ENCODE data around the gene CDK5RAP3.

Gene CDK5RAP3, protein sequence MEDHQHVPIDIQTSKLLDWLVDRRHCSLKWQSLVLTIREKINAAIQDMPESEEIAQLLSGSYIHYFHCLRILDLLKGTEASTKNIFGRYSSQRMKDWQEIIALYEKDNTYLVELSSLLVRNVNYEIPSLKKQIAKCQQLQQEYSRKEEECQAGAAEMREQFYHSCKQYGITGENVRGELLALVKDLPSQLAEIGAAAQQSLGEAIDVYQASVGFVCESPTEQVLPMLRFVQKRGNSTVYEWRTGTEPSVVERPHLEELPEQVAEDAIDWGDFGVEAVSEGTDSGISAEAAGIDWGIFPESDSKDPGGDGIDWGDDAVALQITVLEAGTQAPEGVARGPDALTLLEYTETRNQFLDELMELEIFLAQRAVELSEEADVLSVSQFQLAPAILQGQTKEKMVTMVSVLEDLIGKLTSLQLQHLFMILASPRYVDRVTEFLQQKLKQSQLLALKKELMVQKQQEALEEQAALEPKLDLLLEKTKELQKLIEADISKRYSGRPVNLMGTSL

DNA sequence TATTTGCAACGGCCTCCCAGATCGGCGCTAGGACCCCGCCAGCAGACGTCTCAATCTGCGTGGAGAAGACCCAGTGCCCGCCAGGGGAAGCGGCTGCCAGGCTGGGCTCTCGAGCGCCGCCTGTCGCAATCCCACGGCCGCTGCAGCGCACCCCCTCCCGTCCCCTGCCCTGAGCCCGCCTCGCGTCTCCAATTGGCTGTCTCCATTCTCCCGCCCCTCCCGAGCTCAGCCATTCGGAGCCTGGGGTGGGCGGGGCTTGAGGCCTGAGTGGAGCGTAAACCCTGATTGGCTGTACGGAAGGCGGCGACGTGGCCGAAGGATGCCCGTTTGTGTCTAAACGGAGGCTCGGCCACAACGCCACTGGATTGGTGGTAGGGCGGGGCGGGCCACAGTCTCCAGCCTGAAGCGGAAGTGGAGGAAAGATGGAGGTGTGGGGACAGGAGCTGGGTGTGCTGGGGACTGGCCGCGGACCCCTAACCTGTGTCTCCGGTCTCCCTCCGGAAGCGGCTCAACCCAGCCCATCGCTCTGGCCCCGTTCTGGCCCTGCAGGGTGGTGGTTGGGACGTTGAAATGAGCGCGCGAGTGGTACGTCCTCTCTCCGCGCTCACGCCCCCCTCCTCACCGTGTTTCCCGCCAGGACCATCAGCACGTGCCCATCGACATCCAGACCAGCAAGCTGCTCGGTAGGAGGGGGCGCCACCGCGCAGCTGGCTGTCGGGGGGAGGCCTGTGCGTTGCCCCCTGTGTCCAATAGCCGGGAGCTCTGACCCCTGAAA, at the start of gene CDK5RAP3:
CDK5RAP3 (plus strand) TSS at position 389 of the 775 bp plus-strand sequence; CDS start at position 423, 34 bp downstream.
- Histone ChIP-seq H3K27me3 (ENCODE audit: insufficient read depth, low read length, poor library complexity) (no peaks in the 10 kb centered on the region), H3K36me3 (ENCODE audit: insufficient read depth, low read length) (peaks cover 27% of the 10 kb centered on the region), H4K20me1 (ENCODE audit: insufficient read depth, low read length) (no peaks in the 10 kb centered on the region), H3K27ac (ENCODE audit: low read length) (peak within 1 kb of the TSS; percentile 88), H3K4me1 (ENCODE audit: insufficient read depth, low read length) (peaks cover 32% of the 10 kb centered on the region), H3K4me2 (ENCODE audit: insufficient read depth, low read length) (peak within 1 kb of the TSS; percentile 82), H3K9ac (ENCODE audit: low read depth, low read length) (peak within 1 kb of the TSS; percentile 76), H3K79me2 (ENCODE audit: insufficient read depth, low read length) (peaks cover 21% of the 10 kb centered on the region), H3K4me3 (ENCODE audit: low read depth in 1 of 2, low read length in 2 of 2) (peak within 1 kb of the TSS; percentile 69 to 91), H2AFZ (ENCODE audit: low read depth, low read length) (peak within 1 kb of the TSS; percentile 98), H3K9me3 (ENCODE audit: insufficient read depth, low read length, severe bottlenecking) (no peaks in the 10 kb centered on the region)
- TF ChIP-seq EZH2 (IDR thresholded peaks at IDR 0.05; ENCODE audit: borderline replicate concordance, low read depth, low read length, severe bottlenecking), result no peak
- TF ChIP-seq, protein P1, sequence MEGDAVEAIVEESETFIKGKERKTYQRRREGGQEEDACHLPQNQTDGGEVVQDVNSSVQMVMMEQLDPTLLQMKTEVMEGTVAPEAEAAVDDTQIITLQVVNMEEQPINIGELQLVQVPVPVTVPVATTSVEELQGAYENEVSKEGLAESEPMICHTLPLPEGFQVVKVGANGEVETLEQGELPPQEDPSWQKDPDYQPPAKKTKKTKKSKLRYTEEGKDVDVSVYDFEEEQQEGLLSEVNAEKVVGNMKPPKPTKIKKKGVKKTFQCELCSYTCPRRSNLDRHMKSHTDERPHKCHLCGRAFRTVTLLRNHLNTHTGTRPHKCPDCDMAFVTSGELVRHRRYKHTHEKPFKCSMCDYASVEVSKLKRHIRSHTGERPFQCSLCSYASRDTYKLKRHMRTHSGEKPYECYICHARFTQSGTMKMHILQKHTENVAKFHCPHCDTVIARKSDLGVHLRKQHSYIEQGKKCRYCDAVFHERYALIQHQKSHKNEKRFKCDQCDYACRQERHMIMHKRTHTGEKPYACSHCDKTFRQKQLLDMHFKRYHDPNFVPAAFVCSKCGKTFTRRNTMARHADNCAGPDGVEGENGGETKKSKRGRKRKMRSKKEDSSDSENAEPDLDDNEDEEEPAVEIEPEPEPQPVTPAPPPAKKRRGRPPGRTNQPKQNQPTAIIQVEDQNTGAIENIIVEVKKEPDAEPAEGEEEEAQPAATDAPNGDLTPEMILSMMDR (IDR thresholded peaks at IDR 0.05; ENCODE audit: borderline replicate concordance, extremely low read depth, low read length, poor library complexity, severe bottlenecking), result peak; percentile 89
- DNase-seq (peak; percentile 99), ATAC-seq (ENCODE audit: insufficient read depth, low read depth) (peak; percentile 94)

DNA sequence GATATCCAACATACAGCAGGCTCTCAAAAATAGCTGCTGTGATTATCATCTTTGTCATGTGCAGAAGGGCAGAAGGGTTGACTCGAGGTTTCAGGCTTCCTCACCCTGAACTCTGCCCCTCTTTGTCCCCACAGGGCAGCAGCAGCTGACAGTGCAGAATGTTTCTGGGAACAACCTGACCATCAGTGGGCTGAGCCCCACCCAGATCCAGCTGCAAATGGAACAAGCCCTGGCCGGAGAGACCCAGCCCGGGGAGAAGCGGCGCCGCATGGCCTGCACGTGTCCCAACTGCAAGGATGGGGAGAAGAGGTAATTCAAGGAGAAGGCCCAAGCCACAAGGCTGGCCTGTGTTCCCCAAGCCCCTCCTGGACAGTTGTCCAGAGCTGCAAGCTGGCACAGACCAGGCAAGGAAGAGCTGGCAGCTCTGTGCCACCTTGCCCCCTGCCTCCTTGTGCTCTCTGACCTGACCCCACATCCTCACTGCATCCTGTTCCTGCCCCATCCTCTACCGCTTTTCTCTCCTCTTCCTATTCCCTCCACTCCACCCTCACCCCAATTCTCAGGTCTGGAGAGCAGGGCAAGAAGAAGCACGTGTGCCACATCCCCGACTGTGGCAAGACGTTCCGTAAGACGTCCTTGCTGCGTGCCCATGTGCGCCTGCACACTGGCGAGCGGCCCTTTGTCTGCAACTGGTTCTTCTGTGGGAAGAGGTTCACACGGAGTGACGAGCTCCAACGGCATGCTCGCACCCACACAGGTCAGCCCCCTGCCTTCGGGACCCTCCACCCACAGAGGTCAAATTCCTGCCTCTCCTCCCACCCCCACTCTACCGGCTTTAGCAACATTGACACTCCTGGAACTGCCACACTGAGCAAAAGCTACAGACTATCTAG, 45.9 kb upstream of the CDK5RAP3 start:
- Histone ChIP-seq H3K36me3 (ENCODE audit: insufficient read depth, low read length) (peaks cover 61% of the 10 kb centered on the region), H3K4me1 (ENCODE audit: insufficient read depth, low read length) (no peaks in the 10 kb centered on the region), H3K9me3 (ENCODE audit: insufficient read depth, low read length, severe bottlenecking) (no peaks in the 10 kb centered on the region), H3K27me3 (ENCODE audit: insufficient read depth, low read length, poor library complexity) (no peaks in the 10 kb centered on the region), H3K9ac (ENCODE audit: low read depth, low read length) (no peak overlapping the region), H3K4me2 (ENCODE audit: insufficient read depth, low read length) (no peak overlapping the region), H3K79me2 (ENCODE audit: insufficient read depth, low read length) (no peaks in the 10 kb centered on the region), H3K4me3 (ENCODE audit: low read depth in 1 of 2, low read length in 2 of 2) (no peak overlapping the region), H4K20me1 (ENCODE audit: insufficient read depth, low read length) (no peaks in the 10 kb centered on the region), H3K27ac (ENCODE audit: low read length) (no peak overlapping the region), H2AFZ (ENCODE audit: low read depth, low read length) (no peak overlapping the region)
- no peak for DNase-seq
- ATAC-seq (ENCODE audit: insufficient read depth, low read depth), result no peak
- TF ChIP-seq EZH2 (IDR thresholded peaks at IDR 0.05; ENCODE audit: borderline replicate concordance, low read depth, low read length, severe bottlenecking), result no peak
- TF ChIP-seq, protein P1 (IDR thresholded peaks at IDR 0.05; ENCODE audit: borderline replicate concordance, extremely low read depth, low read length, poor library complexity, severe bottlenecking), result no peak

DNA sequence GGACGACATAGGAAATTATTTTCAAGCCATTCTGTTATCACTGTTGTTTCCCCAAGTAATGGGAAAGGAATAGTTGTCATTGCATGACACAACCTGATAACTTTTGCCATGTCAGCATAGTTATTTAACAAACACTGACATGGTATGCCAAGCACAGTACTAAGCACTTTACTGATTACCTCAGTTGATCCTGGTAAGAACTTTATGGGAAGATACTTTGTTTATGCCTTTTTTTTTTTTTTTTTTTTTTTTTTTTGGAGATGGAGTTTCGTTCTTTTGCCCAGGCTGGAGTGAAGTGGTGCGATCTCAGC, 45.3 kb upstream of the CDK5RAP3 start:
- TF ChIP-seq, protein P1 (IDR thresholded peaks at IDR 0.05; ENCODE audit: borderline replicate concordance, extremely low read depth, low read length, poor library complexity, severe bottlenecking), result no peak
- TF ChIP-seq EZH2 (IDR thresholded peaks at IDR 0.05; ENCODE audit: borderline replicate concordance, low read depth, low read length, severe bottlenecking), result no peak
- Histone ChIP-seq H3K4me3 (ENCODE audit: low read depth in 1 of 2, low read length in 2 of 2) (no peak overlapping the region), H3K4me1 (ENCODE audit: insufficient read depth, low read length) (no peaks in the 10 kb centered on the region), H3K4me2 (ENCODE audit: insufficient read depth, low read length) (no peak overlapping the region), H3K36me3 (ENCODE audit: insufficient read depth, low read length) (peaks cover 67% of the 10 kb centered on the region), H3K27ac (ENCODE audit: low read length) (no peak overlapping the region), H3K79me2 (ENCODE audit: insufficient read depth, low read length) (no peaks in the 10 kb centered on the region), H4K20me1 (ENCODE audit: insufficient read depth, low read length) (no peaks in the 10 kb centered on the region), H3K27me3 (ENCODE audit: insufficient read depth, low read length, poor library complexity) (no peaks in the 10 kb centered on the region), H3K9ac (ENCODE audit: low read depth, low read length) (no peak overlapping the region), H3K9me3 (ENCODE audit: insufficient read depth, low read length, severe bottlenecking) (no peaks in the 10 kb centered on the region), H2AFZ (ENCODE audit: low read depth, low read length) (no peak overlapping the region)
- DNase-seq (no peak), ATAC-seq (ENCODE audit: insufficient read depth, low read depth) (no peak)

Data from DND-41 (cell line).